HepG2 (cell line): ENCODE measurements around the gene CLIC4. TPM values are rescaled to one million over a fixed set of nuclear protein-coding genes. Genes with fewer than 3 reads are reported as not detected.

ENCODE experiments used
- ELF1 ChIP-seq: sonication (generic); formaldehyde crosslinking; IDR thresholded peaks from 2 replicates; pipeline ENCODE4 v1.4.0; 2020; ENCODE audit warnings: missing genetic modification reagents
- ELF3 ChIP-seq: IDR thresholded peaks from 2 replicates; pipeline ENCODE4 v1.6.1; 2016; ENCODE audit warnings: missing genetic modification reagents, missing compliant biosample characterization
- GABPA ChIP-seq, 2 experiments: IDR thresholded peaks; 2 replicates each; pipeline ENCODE4 v1.6.1; 2011 to 2016; ENCODE audit warnings: low read depth in 2 of 2, low read length in 1 of 2, missing biosample characterization in 1 of 2, missing genetic modification characterization in 1 of 2
- GFI1 ChIP-seq: sonication (generic); formaldehyde crosslinking; IDR thresholded peaks from 2 replicates; pipeline ENCODE4 v1.5.0; 2020; ENCODE audit warnings: missing genetic modification reagents, mild to moderate bottlenecking, borderline replicate concordance
- HDAC1 ChIP-seq: sonication (generic); formaldehyde crosslinking; IDR thresholded peaks from 2 replicates; pipeline ENCODE4 v1.5.1; 2020; ENCODE audit warnings: mild to moderate bottlenecking, missing genetic modification reagents
- HNF4G ChIP-seq, 2 experiments: sonication (generic) in 1 of 2; formaldehyde crosslinking in 1 of 2; IDR thresholded peaks; 2 replicates each; pipeline versions ENCODE4 v1.4.0 to v1.6.1; 2011 to 2020; ENCODE audit warnings: borderline replicate concordance in 2 of 2, low read depth in 2 of 2, mild to moderate bottlenecking in 2 of 2, low read length in 1 of 2, missing genetic modification reagents in 1 of 2, moderate library complexity in 1 of 2
- HNRNPK ChIP-seq: fragments of 200-400 bp; formaldehyde crosslinking; IDR thresholded peaks from 2 replicates; pipeline ENCODE4 v1.6.1; 2018; ENCODE audit warnings: low read length, low read depth, moderate library complexity, mild to moderate bottlenecking; ENCODE audit not compliant: poor library complexity, severe bottlenecking
- MIXL1 ChIP-seq: IDR thresholded peaks from 2 replicates; pipeline ENCODE4 v1.6.1; 2016
- RARA ChIP-seq: IDR thresholded peaks from 2 replicates; pipeline ENCODE4 v1.6.1; 2016; ENCODE audit warnings: missing genetic modification reagents, missing compliant biosample characterization
- SALL1 ChIP-seq: sonication (generic); formaldehyde crosslinking; IDR thresholded peaks from 2 replicates; pipeline ENCODE4 v1.8.0; 2022; ENCODE audit warnings: mild to moderate bottlenecking, missing genetic modification reagents
- SOX13 ChIP-seq, 3 experiments: fragments of 450-650 bp in 1 of 3; sonication (generic) in 1 of 3; formaldehyde crosslinking in 1 of 3; IDR thresholded peaks in 2 of 3; conservative IDR thresholded peaks in 1 of 3; 2 replicates each; pipeline versions ENCODE4 v1.5.0 to v1.6.1; 2016 to 2020; ENCODE audit warnings: antibody characterized with exemption in 1 of 3, mild to moderate bottlenecking in 1 of 3, missing compliant biosample characterization in 1 of 3, missing genetic modification reagents in 1 of 3, moderate library complexity in 1 of 3
- SOX6 ChIP-seq, 2 experiments: fragments of 450-650 bp in 1 of 2; sonication (generic) in 1 of 2; formaldehyde crosslinking in 1 of 2; IDR thresholded peaks; 2 replicates each; pipeline versions ENCODE4 v1.4.0 to v1.6.1; 2017 to 2020; ENCODE audit warnings: antibody characterized with exemption in 1 of 2, mild to moderate bottlenecking in 1 of 2, missing genetic modification reagents in 1 of 2
- ZNF234 ChIP-seq: sonication (generic); formaldehyde crosslinking; conservative IDR thresholded peaks from 2 replicates; pipeline ENCODE4 v1.5.1; 2020; ENCODE audit warnings: mild to moderate bottlenecking, missing genetic modification reagents
- ZNF709 ChIP-seq: sonication (generic); formaldehyde crosslinking; IDR thresholded peaks from 2 replicates; pipeline ENCODE4 v1.5.0; 2020; ENCODE audit warnings: mild to moderate bottlenecking, missing genetic modification reagents
- ZNF781 ChIP-seq: sonication (generic); formaldehyde crosslinking; IDR thresholded peaks from 2 replicates; pipeline ENCODE4 v1.5.1; 2020; ENCODE audit warnings: borderline replicate concordance, mild to moderate bottlenecking, missing genetic modification reagents; ENCODE audit errors: not compliant biosample characterization
- polyA plus RNA-seq, 8 experiments: library from polyadenylated mRNA; depleted of rRNA in 3 of 8; stranded (reverse) in 7 of 8; unstranded in 1 of 8; fragments of >200 nt; fragmentation: Illumina TruSeq in 4 of 8; extraction: Trizol in 4 of 8; gene quantifications; 2 replicates each; pipeline versions ENCODE4 v1.2.1 to v1.2.3, GENCODE V29; 2011 to 2016; ENCODE audit warnings: low read depth in 4 of 8, missing spikeins in 1 of 8, mixed read lengths in 1 of 8; ENCODE audit not compliant: insufficient read depth in 1 of 8
- total RNA-seq, 5 experiments: library from RNA; depleted of rRNA; stranded (reverse); fragments of >200 nt; fragmentation: Illumina TruSeq; extraction: Trizol; gene quantifications; 2 replicates each; pipeline ENCODE4 v1.2.3, GENCODE V29; 2016; ENCODE audit warnings: low read depth in 1 of 5
- TF ChIP-seq, protein P1 (sequence below): sonication (generic); formaldehyde crosslinking; IDR thresholded peaks from 2 replicates; pipeline ENCODE4 v1.4.0; 2020; ENCODE audit warnings: missing genetic modification reagents, mild to moderate bottlenecking, borderline replicate concordance
- TF ChIP-seq, protein P2 (sequence below): sonication (generic); formaldehyde crosslinking; IDR thresholded peaks from 2 replicates; pipeline ENCODE4 v1.8.1; 2023; ENCODE audit warnings: missing genetic modification reagents, mild to moderate bottlenecking, borderline replicate concordance
- TF ChIP-seq, protein P3 (sequence below), 2 experiments: sonication (generic) in 1 of 2; formaldehyde crosslinking in 1 of 2; IDR thresholded peaks; 2 replicates each; pipeline versions ENCODE4 v1.4.0 to v1.6.1; 2018 to 2020; ENCODE audit warnings: missing genetic modification reagents in 2 of 2, borderline replicate concordance in 1 of 2, low read depth in 1 of 2, mild to moderate bottlenecking in 1 of 2, missing biosample characterization in 1 of 2
- TF ChIP-seq, protein P4 (sequence below): sonication (generic); formaldehyde crosslinking; IDR thresholded peaks from 2 replicates; pipeline ENCODE4 v1.4.0; 2020; ENCODE audit warnings: missing genetic modification reagents, borderline replicate concordance

The CLIC4 gene
- total and polyA plus RNA-seq, 2 of the 13 experiments (the other 11 are each of a cell fraction or from before 2014, with no cell fraction given): 23.3 to 77.4 TPM

DNA sequence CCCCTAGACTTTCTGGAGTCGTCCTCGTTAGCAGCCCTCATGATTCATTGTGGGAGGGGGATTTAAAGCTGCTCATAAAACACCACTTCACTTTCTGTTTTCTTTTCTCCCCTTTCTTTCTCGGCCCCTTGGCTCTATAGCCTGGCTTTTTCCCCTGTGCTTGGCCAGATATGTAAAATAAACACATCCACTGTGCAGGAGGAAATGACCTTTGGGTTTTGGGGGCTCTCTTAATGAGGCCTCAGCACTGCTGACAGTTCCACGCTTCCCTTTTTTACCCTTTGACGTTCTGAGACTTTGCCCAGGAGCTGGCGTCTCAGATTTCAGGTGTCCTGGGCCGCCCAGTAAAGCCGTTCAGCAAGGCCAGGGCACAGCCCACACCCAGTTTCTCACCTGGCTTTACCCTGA lies 119.1 kb downstream of the CLIC4 start (continued):
- TF ChIP-seq, protein P1, sequence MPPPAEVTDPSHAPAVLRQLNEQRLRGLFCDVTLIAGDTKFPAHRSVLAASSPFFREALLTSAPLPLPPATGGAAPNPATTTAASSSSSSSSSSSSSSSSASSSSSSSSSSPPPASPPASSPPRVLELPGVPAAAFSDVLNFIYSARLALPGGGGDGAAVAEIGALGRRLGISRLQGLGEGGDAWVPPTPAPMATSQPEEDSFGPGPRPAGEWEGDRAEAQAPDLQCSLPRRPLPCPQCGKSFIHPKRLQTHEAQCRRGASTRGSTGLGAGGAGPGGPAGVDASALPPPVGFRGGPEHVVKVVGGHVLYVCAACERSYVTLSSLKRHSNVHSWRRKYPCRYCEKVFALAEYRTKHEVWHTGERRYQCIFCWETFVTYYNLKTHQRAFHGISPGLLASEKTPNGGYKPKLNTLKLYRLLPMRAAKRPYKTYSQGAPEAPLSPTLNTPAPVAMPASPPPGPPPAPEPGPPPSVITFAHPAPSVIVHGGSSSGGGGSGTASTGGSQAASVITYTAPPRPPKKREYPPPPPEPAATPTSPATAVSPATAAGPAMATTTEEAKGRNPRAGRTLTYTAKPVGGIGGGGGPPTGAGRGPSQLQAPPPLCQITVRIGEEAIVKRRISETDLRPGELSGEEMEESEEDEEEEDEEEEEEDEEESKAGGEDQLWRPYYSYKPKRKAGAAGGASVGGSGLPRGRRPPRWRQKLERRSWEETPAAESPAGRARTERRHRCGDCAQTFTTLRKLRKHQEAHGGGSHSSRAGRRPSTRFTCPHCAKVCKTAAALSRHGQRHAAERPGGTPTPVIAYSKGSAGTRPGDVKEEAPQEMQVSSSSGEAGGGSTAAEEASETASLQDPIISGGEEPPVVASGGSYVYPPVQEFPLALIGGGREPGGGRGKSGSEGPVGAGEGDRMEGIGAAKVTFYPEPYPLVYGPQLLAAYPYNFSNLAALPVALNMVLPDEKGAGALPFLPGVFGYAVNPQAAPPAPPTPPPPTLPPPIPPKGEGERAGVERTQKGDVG (CRISPR knock-in tag): no peak
- TF ChIP-seq, protein P2, sequence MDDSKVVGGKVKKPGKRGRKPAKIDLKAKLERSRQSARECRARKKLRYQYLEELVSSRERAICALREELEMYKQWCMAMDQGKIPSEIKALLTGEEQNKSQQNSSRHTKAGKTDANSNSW (CRISPR knock-in tag): no peak
- peak; percentile 26; the same call in 1 of the 2 replicates for TF ChIP-seq RARA (CRISPR knock-in tag)
- peak; percentile 58; the same call in 1 of the 2 replicates for TF ChIP-seq GFI1 (CRISPR knock-in tag)
- peak; percentile 62 for TF ChIP-seq HDAC1 (CRISPR knock-in tag)
- peak; percentile 74 for TF ChIP-seq SALL1 (CRISPR knock-in tag)
- peak; percentile 21; the same call in 1 of the 2 replicates for TF ChIP-seq ELF1 (CRISPR knock-in tag)
- TF ChIP-seq SOX13 (IDR thresholded peaks at IDR 0.05): no peak
- peak in 1 of 2 experiments; percentile 38; a peak in 2 of 4 replicates for TF ChIP-seq SOX13 (CRISPR knock-in tag; conservative IDR thresholded peaks at IDR 0.05 in 1 of 2, IDR thresholded peaks at IDR 0.05 in 1 of 2)
- peak; percentile 78 for TF ChIP-seq MIXL1 (CRISPR knock-in tag)
- peak; percentile 75 for TF ChIP-seq ELF3 (CRISPR knock-in tag)
- TF ChIP-seq ZNF781 (CRISPR knock-in tag): no peak
- no peak for TF ChIP-seq HNRNPK
- no peak for TF ChIP-seq GABPA (IDR thresholded peaks at IDR 0.05; ENCODE audit: low read depth, low read length)
- peak; percentile 42; the same call in 1 of the 2 replicates for TF ChIP-seq GABPA (CRISPR knock-in tag; IDR thresholded peaks at IDR 0.05; ENCODE audit: low read depth)
- TF ChIP-seq ZNF234: no peak
- 0 out of 2 replicates have a peak, but pooled peaks have one; percentile 20 for TF ChIP-seq ZNF709
- peak; percentile 91 for TF ChIP-seq HNF4G (IDR thresholded peaks at IDR 0.05; ENCODE audit: borderline replicate concordance, low read depth, low read length)
- TF ChIP-seq HNF4G (CRISPR knock-in tag; IDR thresholded peaks at IDR 0.05; ENCODE audit: borderline replicate concordance, low read depth): peak; percentile 60; the same call in 1 of the 2 replicates
- TF ChIP-seq, protein P3, sequence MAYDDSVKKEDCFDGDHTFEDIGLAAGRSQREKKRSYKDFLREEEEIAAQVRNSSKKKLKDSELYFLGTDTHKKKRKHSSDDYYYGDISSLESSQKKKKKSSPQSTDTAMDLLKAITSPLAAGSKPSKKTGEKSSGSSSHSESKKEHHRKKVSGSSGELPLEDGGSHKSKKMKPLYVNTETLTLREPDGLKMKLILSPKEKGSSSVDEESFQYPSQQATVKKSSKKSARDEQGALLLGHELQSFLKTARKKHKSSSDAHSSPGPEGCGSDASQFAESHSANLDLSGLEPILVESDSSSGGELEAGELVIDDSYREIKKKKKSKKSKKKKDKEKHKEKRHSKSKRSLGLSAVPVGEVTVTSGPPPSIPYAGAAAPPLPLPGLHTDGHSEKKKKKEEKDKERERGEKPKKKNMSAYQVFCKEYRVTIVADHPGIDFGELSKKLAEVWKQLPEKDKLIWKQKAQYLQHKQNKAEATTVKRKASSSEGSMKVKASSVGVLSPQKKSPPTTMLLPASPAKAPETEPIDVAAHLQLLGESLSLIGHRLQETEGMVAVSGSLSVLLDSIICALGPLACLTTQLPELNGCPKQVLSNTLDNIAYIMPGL (CRISPR knock-in tag; IDR thresholded peaks at IDR 0.05; ENCODE audit: borderline replicate concordance in 1 of 2, low read depth in 1 of 2): 0 out of 4 replicates have a peak, but pooled peaks of 1 of the 2 experiments have one; percentile 25
- no peak for TF ChIP-seq SOX6 (IDR thresholded peaks at IDR 0.05)
- peak; percentile 64; the same call in 1 of the 2 replicates for TF ChIP-seq SOX6 (CRISPR knock-in tag; IDR thresholded peaks at IDR 0.05)
- TF ChIP-seq, protein P4, sequence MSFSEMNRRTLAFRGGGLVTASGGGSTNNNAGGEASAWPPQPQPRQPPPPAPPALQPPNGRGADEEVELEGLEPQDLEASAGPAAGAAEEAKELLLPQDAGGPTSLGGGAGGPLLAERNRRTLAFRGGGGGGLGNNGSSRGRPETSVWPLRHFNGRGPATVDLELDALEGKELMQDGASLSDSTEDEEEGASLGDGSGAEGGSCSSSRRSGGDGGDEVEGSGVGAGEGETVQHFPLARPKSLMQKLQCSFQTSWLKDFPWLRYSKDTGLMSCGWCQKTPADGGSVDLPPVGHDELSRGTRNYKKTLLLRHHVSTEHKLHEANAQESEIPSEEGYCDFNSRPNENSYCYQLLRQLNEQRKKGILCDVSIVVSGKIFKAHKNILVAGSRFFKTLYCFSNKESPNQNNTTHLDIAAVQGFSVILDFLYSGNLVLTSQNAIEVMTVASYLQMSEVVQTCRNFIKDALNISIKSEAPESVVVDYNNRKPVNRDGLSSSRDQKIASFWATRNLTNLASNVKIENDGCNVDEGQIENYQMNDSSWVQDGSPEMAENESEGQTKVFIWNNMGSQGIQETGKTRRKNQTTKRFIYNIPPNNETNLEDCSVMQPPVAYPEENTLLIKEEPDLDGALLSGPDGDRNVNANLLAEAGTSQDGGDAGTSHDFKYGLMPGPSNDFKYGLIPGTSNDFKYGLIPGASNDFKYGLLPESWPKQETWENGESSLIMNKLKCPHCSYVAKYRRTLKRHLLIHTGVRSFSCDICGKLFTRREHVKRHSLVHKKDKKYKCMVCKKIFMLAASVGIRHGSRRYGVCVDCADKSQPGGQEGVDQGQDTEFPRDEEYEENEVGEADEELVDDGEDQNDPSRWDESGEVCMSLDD (CRISPR knock-in tag): peak; percentile 91
